ENCODE results near the gene COLEC11. TPM values are rescaled to one million over a fixed set of nuclear protein-coding genes. Genes with fewer than 3 reads are reported as not detected.

COLEC11 gene
- total RNA-seq, 2 experiments from 2014 or later: 0.31 TPM; not detected in 1

- ChIA-PET POLR2A (interaction anchor here (1.4 kb wide), 1 partner anchor 68 kb away, joined by 4 read pairs; no protein-coding TSS in a partner anchor), CTCF (no interaction called here)
- no peaks in the 10 kb centered on the region for H3K9me3 Mint-ChIP-seq
- H3K4me1 Mint-ChIP-seq (ENCODE audit: low read depth): peaks cover 4% of the 10 kb centered on the region
- peaks cover 12% of the 10 kb centered on the region for H3K36me3 Mint-ChIP-seq
- no peak overlapping the region for H3K4me3 Mint-ChIP-seq
- no peaks in the 10 kb centered on the region for H3K27me3 Mint-ChIP-seq
- intact Hi-C loops (cut with micrococcal nuclease): no loop called here
- no peak overlapping the region for H3K27ac Mint-ChIP-seq
- DNase-seq: no peak
These were observed 8.7 kb upstream of the COLEC11 start for GRCh38 chr2:3586220-3586619.

GRCh38 chr2:3587021-3587420 is 7.9 kb upstream of the COLEC11 start:
- no peak overlapping the region for H3K27ac Mint-ChIP-seq
- ChIA-PET CTCF (no interaction called here), POLR2A (interaction anchor here (1.4 kb wide), 1 partner anchor 68 kb away, joined by 4 read pairs; no protein-coding TSS in a partner anchor)
- H3K9me3 Mint-ChIP-seq: no peaks in the 10 kb centered on the region
- no peak overlapping the region for H3K4me3 Mint-ChIP-seq
- DNase-seq: no peak
- H3K36me3 Mint-ChIP-seq: peaks cover 5% of the 10 kb centered on the region
- no peaks in the 10 kb centered on the region for H3K27me3 Mint-ChIP-seq
- H3K4me1 Mint-ChIP-seq (ENCODE audit: low read depth): no peaks in the 10 kb centered on the region
- intact Hi-C loops (cut with micrococcal nuclease): no loop called here

GRCh38 chr2:3587432-3587831 is 7.5 kb upstream of the COLEC11 start:
- no peak overlapping the region for H3K27ac Mint-ChIP-seq
- H3K27me3 Mint-ChIP-seq: no peaks in the 10 kb centered on the region
- H3K4me1 Mint-ChIP-seq (ENCODE audit: low read depth): no peaks in the 10 kb centered on the region
- no peaks in the 10 kb centered on the region for H3K9me3 Mint-ChIP-seq
- CTCF ChIA-PET: no interaction called here
- H3K36me3 Mint-ChIP-seq: peaks cover 5% of the 10 kb centered on the region
- no peak overlapping the region for H3K4me3 Mint-ChIP-seq
- intact Hi-C loops (cut with micrococcal nuclease): no loop called here
- POLR2A ChIA-PET: interaction anchor here (1.4 kb wide), 1 partner anchor 69 kb away, joined by 4 read pairs; no protein-coding TSS in a partner anchor
- no peak for DNase-seq

GRCh38 chr2:3588084-3588483 is 6.8 kb upstream of the COLEC11 start:
- no peaks in the 10 kb centered on the region for H3K4me1 Mint-ChIP-seq (ENCODE audit: low read depth)
- H3K27me3 Mint-ChIP-seq: no peaks in the 10 kb centered on the region
- H3K9me3 Mint-ChIP-seq: no peaks in the 10 kb centered on the region
- no peak for DNase-seq
- intact Hi-C loops (cut with micrococcal nuclease): no loop called here
- H3K36me3 Mint-ChIP-seq: peaks cover 7% of the 10 kb centered on the region
- ChIA-PET POLR2A (no interaction called here), CTCF (no interaction called here)
- H3K27ac Mint-ChIP-seq: no peak overlapping the region
- no peak overlapping the region for H3K4me3 Mint-ChIP-seq

- ChIA-PET POLR2A (no interaction called here), CTCF (no interaction called here)
- intact Hi-C loops (cut with micrococcal nuclease): no loop called here
- H3K27me3 Mint-ChIP-seq: no peaks in the 10 kb centered on the region
- H3K4me1 Mint-ChIP-seq (ENCODE audit: low read depth): no peaks in the 10 kb centered on the region
- H3K4me3 Mint-ChIP-seq: no peak overlapping the region
- no peaks in the 10 kb centered on the region for H3K9me3 Mint-ChIP-seq
- DNase-seq: no peak
- peaks cover 8% of the 10 kb centered on the region for H3K36me3 Mint-ChIP-seq
- no peak overlapping the region for H3K27ac Mint-ChIP-seq
These were observed 5.8 kb upstream of the COLEC11 start for GRCh38 chr2:3589086-3589485.

GRCh38 chr2:3595404-3595803 is 492 bp downstream of the COLEC11 start:
- peaks cover 5% of the 10 kb centered on the region for H3K36me3 Mint-ChIP-seq
- peaks cover 2% of the 10 kb centered on the region for H3K27me3 Mint-ChIP-seq
- no peak overlapping the region for H3K27ac Mint-ChIP-seq
- CTCF ChIA-PET: interaction anchor here (1.1 kb wide), 1 partner anchor 11 kb away, joined by 3 read pairs; no protein-coding TSS in a partner anchor
- intact Hi-C loops (cut with micrococcal nuclease): no loop called here
- POLR2A ChIA-PET: no interaction called here
- no peaks in the 10 kb centered on the region for H3K9me3 Mint-ChIP-seq
- peaks cover 16% of the 10 kb centered on the region for H3K4me1 Mint-ChIP-seq (ENCODE audit: low read depth)
- H3K4me3 Mint-ChIP-seq: no peak overlapping the region
- no peak for DNase-seq

GRCh38 chr2:3595985-3596384 is 1.1 kb downstream of the COLEC11 start:
- Mint-ChIP-seq H3K4me3 (no peak overlapping the region), H3K27me3 (peaks cover 2% of the 10 kb centered on the region), H3K4me1 (ENCODE audit: low read depth) (peaks cover 16% of the 10 kb centered on the region), H3K9me3 (no peaks in the 10 kb centered on the region), H3K27ac (no peak overlapping the region), H3K36me3 (peaks cover 5% of the 10 kb centered on the region)
- POLR2A ChIA-PET: no interaction called here
- DNase-seq: peak; percentile 73
- intact Hi-C loops (cut with micrococcal nuclease): loop anchor here (2.0 kb wide), 1 partner anchor 17 kb away; no protein-coding TSS in a partner anchor
- CTCF ChIA-PET: interaction anchor here (1.1 kb wide), 1 partner anchor 12 kb away, joined by 3 read pairs; no protein-coding TSS in a partner anchor

- DNase-seq: no peak
- H3K9me3 Mint-ChIP-seq: no peaks in the 10 kb centered on the region
- ChIA-PET CTCF (no interaction called here), POLR2A (no interaction called here)
- peaks cover 2% of the 10 kb centered on the region for H3K27me3 Mint-ChIP-seq
- H3K4me3 Mint-ChIP-seq: no peak overlapping the region
- peaks cover 5% of the 10 kb centered on the region for H3K36me3 Mint-ChIP-seq
- peaks cover 16% of the 10 kb centered on the region for H3K4me1 Mint-ChIP-seq (ENCODE audit: low read depth)
- intact Hi-C loops (cut with micrococcal nuclease): loop anchor here (2.0 kb wide), 1 partner anchor 18 kb away; no protein-coding TSS in a partner anchor
- no peak overlapping the region for H3K27ac Mint-ChIP-seq
These were observed 2.0 kb downstream of the COLEC11 start for GRCh38 chr2:3596901-3597417.

GRCh38 chr2:3597567-3597966 is 2.7 kb downstream of the COLEC11 start:
- CTCF ChIA-PET: no interaction called here
- H3K4me3 Mint-ChIP-seq: no peak overlapping the region
- POLR2A ChIA-PET: no interaction called here
- intact Hi-C loops (cut with micrococcal nuclease): loop anchor here (2.0 kb wide), 1 partner anchor 19 kb away; no protein-coding TSS in a partner anchor
- peak; percentile 51 for DNase-seq
- peaks cover 5% of the 10 kb centered on the region for H3K36me3 Mint-ChIP-seq
- H3K27ac Mint-ChIP-seq: no peak overlapping the region
- peaks cover 16% of the 10 kb centered on the region for H3K4me1 Mint-ChIP-seq (ENCODE audit: low read depth)
- H3K27me3 Mint-ChIP-seq: peaks cover 2% of the 10 kb centered on the region
- no peaks in the 10 kb centered on the region for H3K9me3 Mint-ChIP-seq

GRCh38 chr2:3598197-3598910 is 3.4 kb downstream of the COLEC11 start:
- peaks cover 2% of the 10 kb centered on the region for H3K36me3 Mint-ChIP-seq
- intact Hi-C loops (cut with micrococcal nuclease): no loop called here
- peaks cover 16% of the 10 kb centered on the region for H3K4me1 Mint-ChIP-seq (ENCODE audit: low read depth)
- no peaks in the 10 kb centered on the region for H3K9me3 Mint-ChIP-seq
- CTCF ChIA-PET: no interaction called here
- H3K4me3 Mint-ChIP-seq: no peak overlapping the region
- no peak overlapping the region for H3K27ac Mint-ChIP-seq
- peaks cover 2% of the 10 kb centered on the region for H3K27me3 Mint-ChIP-seq
- POLR2A ChIA-PET: no interaction called here
- no peak for DNase-seq

GRCh38 chr2:3598912-3599854 is 4.3 kb downstream of the COLEC11 start:
- ChIA-PET POLR2A (interaction anchor here (0.6 kb wide), 1 partner anchor 333 kb away, joined by 3 read pairs; no protein-coding TSS in a partner anchor), CTCF (no interaction called here)
- H3K9me3 Mint-ChIP-seq: no peaks in the 10 kb centered on the region

GRCh38 chr2:3600256-3600855 is 5.4 kb downstream of the COLEC11 start:
- no peaks in the 10 kb centered on the region for H3K9me3 Mint-ChIP-seq
- no peaks in the 10 kb centered on the region for H3K36me3 Mint-ChIP-seq
- ChIA-PET CTCF (no interaction called here), POLR2A (interaction anchor here (0.6 kb wide), 1 partner anchor 334 kb away, joined by 3 read pairs; no protein-coding TSS in a partner anchor)
- no peak for DNase-seq
- no peak overlapping the region for H3K27ac Mint-ChIP-seq
- H3K4me3 Mint-ChIP-seq: no peak overlapping the region
- H3K4me1 Mint-ChIP-seq (ENCODE audit: low read depth): peaks cover 19% of the 10 kb centered on the region
- peaks cover 2% of the 10 kb centered on the region for H3K27me3 Mint-ChIP-seq
- intact Hi-C loops (cut with micrococcal nuclease): no loop called here

More at GRCh38 chr2:3598912-3599854, 4.3 kb downstream of the COLEC11 start:
- H3K4me1 Mint-ChIP-seq (ENCODE audit: low read depth): peaks cover 16% of the 10 kb centered on the region
- no peak overlapping the region for H3K27ac Mint-ChIP-seq
- no peaks in the 10 kb centered on the region for H3K36me3 Mint-ChIP-seq
- no peak for DNase-seq
- intact Hi-C loops (cut with micrococcal nuclease): no loop called here
- peaks cover 2% of the 10 kb centered on the region for H3K27me3 Mint-ChIP-seq
- no peak overlapping the region for H3K4me3 Mint-ChIP-seq

Measured in activated CD4-positive, alpha-beta memory T cell treated with anti-CD3 and anti-CD28 coated beads for 36 hours (primary cell).